Hematopoietic multipotent progenitor cell treated with erythropoietin and hydrocortisone succinate and interleukin-3 and kit ligand, for 8 days (in vitro differentiated cells): ENCODE measurements around the gene P2RX7.

ENCODE experiments used
- DNase-seq: peaks from one replicate; pipeline ENCODE4 v3.0.0-alpha.2; 2015

Gene P2RX7

DNA sequence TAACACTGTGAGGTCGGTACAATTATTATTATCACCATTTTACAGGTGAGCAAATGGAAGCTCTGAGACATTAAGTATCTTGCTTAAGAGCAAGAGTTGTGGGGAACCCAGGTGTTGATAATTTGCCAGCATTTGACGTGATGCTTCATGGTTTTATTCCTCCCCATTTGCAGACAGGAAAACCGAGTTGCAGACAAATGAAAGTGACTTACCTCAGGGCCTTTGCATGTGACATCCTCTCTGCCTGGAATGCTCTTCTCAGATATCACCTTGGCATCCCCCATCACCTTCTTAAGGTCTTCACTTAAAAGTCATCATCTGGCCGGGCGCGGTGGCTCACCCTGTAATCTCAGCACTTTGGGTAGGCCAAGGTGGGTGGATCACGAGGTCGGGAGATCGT, 21.0 kb upstream of the P2RX7 start:
- DNase-seq, result no peak

DNA sequence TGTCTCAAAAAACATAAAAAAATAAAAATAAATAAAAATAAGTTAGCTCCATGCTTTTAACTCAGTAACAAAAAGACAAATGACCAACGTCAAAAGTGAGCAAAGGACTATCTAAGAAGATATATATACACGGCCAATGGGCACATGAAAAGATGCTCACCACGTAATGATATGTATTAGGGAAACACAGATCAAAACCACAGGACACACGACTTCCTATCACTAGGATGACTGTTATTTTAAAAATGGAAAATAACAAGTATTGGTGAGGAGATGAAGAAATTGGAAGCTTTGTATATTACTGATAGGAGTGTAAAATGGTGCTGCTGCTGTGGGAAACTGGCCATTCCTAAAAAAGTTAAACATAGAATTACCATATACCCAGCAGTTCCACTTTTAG, 20.2 kb upstream of the P2RX7 start:
- no peak for DNase-seq

DNA sequence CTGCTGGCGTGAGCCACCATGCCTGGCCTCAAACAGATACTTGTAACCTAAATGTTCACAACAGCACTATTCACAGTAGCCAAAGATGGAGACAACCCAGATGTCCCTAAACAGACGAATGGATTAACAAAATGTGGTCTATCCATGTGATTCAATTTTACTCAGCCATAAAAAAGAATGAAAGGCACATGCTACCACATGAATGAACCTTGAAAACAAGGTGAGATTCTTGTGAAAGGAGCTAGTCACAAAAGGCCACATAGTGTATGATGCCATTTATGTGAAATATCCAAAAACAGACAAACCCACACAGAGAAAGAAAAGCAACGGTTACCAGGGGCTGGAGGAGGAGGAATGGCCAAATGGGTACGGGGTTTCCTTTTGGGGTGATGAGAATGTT, 19.6 kb upstream of the P2RX7 start:
- DNase-seq, result no peak

DNA sequence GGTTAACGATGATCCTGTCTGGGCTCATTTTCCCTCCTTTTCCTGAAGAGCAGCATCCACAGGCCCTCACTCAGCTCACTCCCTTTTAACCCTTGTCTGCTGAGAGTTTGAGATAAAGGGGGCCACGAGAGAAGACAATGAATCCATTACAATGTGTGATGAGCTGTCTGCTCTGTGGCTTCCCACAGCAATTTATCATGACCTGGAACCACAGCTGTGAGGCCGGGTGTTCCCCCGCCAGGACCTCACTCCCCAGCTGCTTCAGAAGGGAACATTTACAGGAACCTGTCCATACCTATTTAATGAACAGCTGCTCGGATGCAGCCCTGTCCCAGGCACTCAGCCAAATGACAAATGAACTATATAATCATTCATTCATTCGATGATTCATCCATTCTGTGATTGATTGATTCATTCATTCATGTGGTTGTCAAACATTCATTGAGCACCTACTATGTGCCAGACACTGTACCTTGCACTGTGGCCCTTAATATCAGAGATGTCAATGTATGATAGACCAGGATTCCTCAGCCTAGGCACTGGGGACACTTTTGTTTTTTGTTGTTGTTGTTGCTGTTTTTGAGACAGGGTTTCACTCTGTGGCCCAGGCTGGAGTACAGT, 18.5 kb upstream of the P2RX7 start:
- peak; percentile 25 for DNase-seq

DNA sequence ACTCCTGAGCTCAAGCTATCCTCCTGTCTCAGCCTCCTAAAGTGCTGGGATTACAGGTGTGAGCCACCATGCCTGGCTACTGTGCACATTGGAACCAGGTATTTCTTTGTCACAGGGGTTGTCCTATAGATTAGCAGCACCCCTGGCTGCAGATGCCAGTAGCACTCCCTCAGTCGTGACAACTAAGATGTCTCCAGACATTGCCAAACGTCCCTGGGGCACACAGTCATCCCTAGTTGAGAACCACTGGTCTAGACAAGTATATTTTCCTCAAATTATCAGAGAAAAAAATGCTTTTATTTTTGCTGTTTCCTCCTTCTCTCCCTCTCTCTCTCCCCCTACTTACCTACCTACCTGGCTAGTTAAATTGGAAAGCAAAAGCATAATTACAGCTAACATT, 17.9 kb upstream of the P2RX7 start:
- no peak for DNase-seq

DNA sequence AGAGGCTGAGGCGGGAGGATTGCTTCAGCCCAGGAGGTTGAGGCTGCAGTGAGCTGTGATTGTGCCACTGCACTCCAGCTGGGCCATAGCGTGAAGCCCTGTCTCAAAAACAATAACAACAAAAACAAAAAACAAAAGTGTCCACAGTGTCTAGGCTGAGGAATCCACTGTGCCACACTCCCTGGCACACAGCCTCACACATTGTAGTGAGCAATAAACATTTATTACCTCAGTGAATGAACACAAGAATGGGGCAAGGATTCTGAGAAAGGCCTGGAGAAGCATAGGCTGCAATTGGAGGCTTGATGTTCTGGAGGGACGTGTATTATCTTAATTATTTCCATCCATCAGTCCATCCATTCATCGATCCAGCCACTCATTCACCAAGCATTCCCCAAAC, 17.1 kb upstream of the P2RX7 start:
- DNase-seq, result no peak

DNA sequence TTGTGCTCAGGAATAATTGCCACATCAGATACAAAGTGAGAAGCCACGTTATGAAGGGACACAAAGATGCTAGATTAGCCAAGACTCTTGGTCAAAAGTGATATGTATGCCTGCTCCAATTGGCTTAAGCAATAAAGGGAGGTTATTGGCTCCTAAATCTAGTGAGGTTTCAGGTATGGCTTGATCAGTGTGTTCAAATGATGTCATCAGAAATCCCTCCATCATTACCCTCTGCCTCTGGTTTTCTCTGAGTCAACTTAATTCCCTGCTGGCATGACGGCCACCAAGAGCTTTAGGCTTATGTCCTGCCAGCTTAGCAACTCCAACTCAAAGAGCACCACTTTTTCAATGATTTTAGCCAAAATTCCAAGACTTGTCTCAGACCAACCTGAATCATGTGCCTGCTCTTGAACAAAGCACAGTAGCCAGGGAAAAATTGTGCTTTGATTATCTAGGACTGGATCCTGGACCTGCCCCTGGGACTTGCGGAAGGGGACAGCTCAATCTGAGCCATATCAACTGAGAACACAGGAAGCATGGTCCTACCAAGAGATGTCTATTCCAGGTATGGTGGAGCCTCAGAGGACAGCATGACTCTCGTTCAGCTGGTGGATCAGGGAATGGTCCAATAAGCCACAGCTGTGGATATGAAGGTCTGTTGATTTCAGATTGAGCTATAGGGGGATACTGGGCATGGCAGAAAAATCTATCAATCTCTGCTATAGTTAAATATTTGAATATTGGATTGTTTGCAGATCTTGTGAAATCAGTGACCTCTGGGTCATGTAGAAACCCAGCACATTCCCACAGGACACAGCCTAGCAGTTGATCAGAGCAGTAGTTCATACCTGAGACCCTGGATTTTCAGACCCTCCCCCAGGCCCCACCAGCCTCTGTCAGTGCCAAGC, 16.1 kb upstream of the P2RX7 start:
- DNase-seq, result no peak

DNA sequence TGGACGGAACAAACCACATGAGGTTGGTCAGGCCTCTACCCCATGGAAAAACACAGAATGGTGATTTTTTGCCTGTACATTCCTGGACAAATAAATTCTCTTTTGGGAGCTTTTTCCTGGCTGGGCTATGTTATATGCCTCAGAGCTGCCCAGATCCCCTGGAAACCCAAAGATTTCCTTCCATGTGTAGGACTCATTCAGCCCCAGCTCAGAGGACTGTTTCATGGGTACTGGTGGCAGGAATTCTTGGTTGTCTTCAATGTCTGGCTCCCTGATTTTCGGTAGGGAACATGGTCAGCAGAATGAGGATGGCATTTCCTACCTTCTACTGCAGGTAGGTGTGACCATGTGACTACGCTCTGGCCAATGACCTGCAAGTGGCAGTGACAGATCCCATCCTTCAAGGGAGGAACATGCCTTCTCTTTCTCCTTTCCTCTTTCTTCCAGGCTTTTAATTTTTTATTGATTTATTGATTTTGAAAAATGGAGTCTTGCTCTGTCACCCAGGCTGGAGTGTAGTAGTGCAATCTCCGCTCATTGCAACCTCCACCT, 15.4 kb upstream of the P2RX7 start:
- no peak for DNase-seq

DNA sequence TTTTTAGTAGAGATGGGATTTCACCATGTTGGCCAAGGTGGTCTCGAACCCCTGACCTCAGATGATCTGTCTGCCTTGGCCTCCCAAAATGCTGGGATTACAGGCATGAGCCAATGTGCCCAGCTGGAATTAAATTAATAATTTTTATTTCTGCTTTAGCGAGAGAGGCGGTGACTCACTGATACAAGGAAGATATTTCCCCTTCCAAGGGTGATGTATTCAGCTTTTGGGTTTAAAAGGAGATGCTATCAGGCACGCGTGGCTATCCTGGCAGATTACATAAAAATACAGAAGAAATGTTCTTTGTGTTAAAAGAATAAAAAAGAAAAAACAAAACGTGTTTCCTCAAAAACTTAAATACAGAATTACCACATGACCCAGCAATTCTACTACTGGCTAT, 12.4 kb upstream of the P2RX7 start:
- DNase-seq, result no peak

DNA sequence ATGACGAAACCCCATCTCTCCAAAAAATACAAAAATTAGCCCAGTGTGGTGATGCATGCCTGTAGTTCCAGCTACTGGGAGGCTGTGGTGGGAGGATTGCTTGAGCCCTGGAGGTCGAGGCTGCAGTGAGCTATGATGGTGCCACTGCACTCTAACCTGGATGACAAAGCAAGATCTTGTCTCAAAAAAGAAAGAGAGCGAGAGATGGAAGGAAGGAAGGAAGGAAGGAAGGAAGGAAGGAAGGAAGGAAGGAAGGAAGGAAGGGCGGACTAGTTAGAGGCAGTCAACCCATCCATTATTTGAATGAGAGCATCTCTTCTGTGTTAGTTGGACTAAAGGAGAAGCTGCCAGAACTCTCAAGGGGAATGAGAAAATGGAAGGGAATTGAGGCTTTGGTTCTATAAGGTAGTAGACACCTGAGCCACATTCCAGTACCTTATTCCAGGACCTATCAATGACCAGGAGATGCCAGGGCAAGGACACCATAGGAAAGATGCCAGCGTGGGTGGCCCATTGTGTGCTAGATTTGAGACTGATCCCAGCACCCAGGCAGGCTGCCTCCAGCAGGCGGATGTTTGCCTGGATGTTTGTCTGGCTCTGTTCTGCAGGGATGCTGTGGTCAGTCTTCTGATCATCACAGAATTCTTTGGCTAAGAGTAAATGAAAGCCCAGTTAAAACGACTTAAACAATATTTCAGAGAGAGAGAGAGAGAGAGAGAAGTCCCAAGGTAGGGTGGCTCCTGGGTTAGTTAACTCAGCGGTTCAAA, 11.5 kb upstream of the P2RX7 start:
- DNase-seq, result no peak

DNA sequence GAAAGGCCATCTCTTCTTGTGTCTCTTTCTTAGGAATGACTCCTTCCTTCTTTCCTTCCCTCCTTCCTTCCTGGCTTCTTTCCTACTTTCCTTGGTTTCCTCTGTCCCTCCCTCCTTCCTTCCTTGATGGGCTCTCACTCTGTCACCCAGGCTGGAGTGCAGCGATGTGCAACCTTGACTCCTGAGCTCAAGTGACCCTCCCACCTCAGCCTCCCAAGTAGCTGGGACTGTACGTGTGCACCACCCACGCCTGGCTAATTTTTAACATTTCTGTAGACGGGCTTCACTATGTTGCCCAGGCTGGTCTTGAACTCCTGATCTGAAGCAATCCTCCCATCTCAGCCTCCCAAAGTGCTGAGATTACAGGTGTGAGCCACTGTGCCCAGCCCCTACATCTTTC, 10.9 kb upstream of the P2RX7 start:
- no peak for DNase-seq

DNA sequence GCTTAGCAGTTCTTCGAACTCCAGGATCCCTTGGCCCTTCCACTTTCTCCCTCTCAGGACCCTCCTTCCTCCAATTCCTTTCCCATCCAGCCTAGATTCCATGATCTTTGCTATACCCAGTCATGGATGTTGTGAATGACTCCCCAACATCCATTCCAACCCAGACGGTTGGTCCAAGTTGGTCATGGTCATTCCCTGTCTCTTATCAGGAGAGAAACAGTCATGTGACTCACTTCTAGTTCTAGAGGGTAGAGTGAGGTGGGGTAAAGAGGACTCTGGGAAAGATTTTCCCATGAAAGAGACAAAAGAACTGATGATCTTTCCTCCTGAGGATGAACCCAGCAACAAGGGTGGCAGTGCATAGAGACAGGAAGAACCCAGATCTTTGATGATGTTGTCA, 9.2 kb upstream of the P2RX7 start:
- DNase-seq, result no peak

DNA sequence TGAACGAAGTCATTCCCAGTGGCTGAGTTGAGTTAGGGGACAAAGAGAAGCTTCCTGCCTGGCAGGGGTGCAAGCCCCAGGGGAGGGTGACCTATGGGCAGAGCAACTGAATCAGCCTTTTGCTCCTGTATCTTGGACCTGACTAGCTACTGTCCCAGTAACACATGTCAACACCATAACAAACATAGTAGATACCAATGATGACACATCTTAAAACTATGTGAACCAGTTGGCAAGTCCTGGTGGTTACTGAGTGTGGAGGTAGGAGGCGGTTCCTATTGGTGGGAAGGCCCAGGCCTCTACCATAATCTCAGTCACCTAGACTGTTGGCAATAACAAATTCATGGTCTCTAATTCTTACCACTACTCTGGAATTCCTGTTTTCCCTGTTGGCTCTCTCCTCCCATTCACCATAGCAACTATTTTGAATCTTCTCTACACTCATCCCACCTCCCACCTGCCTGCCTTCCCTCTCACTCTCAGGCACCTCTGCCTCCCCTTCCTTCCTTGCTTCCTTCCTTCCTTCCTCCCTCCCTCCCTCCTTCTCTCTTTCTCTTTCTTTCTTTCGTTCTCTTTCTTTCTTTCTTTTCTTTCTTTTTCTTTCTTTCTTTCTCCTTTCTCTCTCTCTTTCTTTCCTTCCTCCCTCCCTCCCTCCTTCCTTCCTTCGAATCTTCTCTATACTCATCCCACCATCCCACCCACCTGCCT, 8.1 kb upstream of the P2RX7 start:
- peak; percentile 5 for DNase-seq

DNA sequence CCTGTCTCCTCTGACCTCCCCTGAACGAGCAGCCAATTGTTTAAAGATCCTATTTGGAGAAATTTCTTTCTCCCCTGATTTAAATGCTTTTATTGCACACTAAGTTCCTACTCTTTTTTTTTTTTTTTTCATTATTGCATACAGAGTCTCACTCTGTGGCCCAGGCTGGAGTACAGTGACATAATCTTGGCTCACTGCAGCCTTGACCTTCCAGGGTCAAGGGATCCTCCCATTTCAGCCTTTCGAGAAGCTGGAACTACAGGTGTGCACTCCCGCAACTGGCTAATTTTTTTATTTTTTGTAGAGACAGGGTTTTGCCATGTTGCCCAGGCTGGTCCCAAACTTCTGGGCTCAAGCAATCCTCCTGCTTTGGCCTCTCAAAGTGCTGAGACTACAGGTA, 5.2 kb upstream of the P2RX7 start:
- DNase-seq, result no peak

DNA sequence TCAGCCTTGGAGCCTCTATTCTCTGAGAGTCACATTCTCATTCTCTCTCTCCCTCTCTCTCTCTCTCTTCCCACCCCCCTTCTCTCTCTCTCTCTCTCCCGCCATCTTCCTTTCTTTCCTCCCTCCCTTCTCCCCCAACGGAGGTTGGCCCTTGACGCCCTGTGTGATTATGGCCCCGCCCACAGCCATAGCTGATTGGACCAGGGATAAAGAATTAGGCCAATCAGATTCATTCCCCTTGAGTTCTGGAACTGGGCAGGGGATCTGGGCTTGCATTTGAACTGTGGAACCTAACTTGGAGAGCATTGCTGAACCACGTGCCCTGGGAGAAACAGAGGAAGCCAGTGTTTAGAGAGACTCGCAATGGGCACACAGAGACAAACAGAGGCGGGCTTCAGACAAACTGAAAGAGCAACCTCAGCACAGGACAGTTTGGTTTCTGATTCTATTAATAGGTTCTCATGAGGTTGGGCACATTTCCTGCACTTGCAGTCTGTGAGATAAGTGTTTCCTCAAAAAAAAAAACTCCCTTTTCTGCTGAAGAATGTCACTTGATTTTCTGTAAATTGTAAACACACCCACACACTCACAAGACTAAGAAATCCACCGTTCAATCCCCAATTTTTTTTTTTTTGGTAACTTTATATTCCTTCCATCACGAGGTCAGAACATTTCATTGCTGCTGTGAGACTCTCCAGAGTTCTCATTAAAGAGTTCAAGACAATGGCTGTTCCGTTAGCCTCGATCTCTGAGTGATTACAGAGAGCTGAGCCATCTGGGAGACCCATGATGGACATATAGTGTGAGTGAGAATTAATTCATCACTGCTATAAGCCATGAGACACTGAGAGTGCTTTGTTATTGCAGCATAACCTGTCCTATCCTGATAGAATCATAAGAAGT, 3.5 kb upstream of the P2RX7 start:
- DNase-seq, result peak; percentile 93

DNA sequence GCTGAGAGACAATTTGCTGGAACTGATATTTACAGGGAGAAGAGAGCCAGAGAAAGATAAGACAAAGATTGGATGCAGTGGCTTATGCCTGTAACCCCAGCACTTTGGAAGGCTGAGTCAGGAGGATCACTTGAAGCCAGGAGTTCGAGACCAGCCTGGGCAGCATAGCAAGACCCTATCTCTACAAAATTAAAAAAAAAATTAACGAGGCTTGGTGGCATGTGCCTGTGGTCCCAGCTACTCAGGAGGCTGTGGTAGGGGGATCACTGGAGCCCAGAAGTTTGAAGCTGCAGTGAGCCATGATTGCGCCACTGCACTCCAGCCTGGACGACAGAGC, 2.9 kb upstream of the P2RX7 start:
- DNase-seq, result no peak

DNA sequence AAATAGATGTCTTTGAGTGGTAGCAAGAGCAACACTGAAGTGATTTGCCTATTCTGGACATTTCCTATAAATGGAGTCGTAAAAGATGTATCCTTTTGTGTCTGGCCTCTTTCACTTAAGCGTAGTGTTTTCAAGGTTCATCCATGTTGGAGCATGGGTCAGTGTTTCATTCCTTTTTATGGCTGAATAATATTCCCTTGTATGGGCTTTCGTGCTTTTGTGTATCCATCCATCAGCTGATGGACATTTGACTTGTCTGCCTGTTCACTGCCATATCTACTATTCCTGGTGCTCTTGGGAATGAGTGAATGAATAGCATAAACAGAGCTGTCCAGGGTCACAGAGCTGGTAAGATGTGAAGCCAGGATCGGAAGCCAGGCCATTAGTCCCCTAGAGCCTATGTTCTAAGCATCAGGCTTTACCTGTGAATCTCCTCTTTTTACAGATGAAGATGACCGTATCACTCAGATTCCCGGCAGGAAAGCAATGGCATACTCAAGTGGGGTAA, 1.8 kb upstream of the P2RX7 start:
- no peak for DNase-seq

DNA sequence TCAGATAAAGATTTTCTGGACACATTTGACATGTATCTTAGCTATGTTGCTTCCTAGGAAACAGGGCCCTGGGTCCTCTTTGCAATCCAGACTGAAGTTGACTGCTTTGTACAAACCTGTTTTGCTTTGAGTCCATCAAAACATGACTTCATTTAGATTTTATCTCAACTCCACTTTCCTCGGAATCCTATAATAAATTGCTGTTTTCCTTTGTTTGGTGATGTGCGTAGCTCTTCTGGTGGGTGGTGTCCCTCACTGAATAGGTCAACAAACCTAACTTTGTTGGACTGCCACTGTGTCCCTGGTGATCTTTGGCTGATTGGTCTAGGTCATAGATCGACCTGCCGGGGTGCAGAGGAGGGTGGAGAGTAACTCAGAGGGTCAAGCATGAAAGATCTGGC, 735 bp upstream of the P2RX7 start:
- DNase-seq, result no peak

DNA sequence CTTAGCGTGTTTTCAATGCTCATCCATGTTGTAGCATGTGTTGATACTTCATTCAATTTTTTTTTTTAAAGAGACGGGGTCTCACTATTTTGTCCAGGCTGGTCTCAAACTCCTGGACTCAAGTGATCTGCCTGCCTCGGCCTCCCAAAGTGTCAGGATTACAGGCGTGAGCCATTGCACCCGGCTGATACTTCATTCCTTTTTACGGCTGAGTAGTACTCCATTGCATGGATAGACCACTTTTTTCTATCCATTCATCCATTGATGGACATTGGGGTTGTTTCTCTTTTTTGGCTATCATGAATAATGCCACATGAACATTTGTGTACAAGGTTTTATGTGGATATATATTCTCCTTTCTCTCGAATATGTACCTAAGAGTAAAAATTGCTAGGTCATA, 1.2 kb downstream of the P2RX7 start:
- no peak for DNase-seq

DNA sequence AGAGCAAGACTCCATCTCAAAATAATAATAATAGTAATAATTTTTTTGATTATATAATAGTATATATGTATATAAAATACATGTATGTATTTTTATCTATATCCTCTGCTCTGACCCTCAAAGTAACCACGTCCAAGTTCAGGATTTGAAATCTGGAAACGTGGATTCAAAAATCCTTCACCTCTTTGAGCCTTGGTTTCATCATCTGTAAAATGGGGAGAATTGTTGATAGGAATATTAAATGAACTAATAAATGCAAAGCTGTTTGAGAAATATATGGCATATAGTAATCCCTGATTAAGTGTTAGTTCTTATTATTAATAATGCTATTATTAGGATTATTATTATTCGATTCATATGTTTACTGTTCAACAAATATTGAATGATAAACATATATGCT, 2.6 kb downstream of the P2RX7 start:
- no peak for DNase-seq

DNA sequence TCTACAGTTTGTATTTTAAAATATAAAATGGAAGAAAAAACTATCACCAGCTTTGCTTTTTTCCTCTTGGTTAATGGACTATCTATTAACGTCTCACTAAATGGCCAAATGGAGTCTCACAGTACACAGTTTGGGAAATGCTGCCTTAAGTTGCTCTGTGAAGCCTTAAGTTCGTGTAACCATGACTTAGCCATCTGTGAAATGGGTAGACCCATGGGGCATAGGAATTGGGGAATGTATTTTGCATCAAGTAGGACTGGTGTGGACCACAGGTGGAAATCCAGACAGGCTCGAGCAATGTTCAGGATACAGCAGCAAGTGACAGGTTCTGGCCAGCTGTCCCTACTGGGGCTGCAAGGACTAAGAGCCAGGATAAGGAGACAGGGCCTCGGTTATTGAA, 4.8 kb downstream of the P2RX7 start:
- no peak for DNase-seq

DNA sequence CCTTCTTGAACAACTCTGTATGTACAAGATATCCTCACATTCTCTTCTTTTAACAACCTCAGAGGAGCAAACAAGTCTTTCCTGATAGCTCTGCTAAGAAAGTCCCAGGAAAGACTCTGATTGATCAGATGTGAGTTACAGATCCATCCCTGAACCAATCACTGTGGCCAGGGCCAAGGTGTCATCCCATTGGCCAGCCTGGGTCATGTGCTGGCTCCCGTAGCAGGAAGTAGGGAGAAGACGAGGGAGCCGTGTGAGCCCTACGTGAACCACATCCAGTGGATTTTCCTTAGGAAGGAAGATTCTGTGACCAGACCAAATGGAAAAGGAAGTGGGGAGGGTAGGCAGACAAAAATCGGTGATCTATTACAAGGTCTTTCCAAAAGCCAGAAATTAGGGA, 5.6 kb downstream of the P2RX7 start:
- DNase-seq, result no peak
